Kidney glomerular epithelial cell (primary cell): Measurements from ENCODE around the gene VPS11.

Experiments used
- DNase-seq: peaks from one replicate; lab custom pipeline; 2025; lab: John Stamatoyannopoulos, UW

VPS11 gene

GRCh38 chr11:119121811-119122124, 54.1 kb downstream of the VPS11 start:
- no peak for DNase-seq

GRCh38 chr11:119125821-119126220, 58.2 kb downstream of the VPS11 start:
- DNase-seq = no peak

GRCh38 chr11:119126675-119127268, 59.2 kb downstream of the VPS11 start:
- DNase-seq = no peak

- DNase-seq = no peak
Measured at GRCh38 chr11:119130662-119131061, 63.0 kb downstream of the VPS11 start.
